Ovary (tissue), 9 donors: ENCODE results near the gene ESAM. TPM values are rescaled to one million over a fixed set of nuclear protein-coding genes. Genes with fewer than 3 reads are reported as not detected.
"Not testable (repeated sequence)": the region's sequence is repeated elsewhere in the genome, so short reads cannot be mapped to it uniquely, and the experiment has no call there.

Experiments
- DNase-seq, 5 donors: peaks; one replicate each; pipeline ENCODE4 v3.0.0-alpha.2; 2019 to 2020
- H3K27ac ChIP-seq, 2 donors: fragments of 200-600 bp; one replicate each; pipeline versions ENCODE4 v1.5.1 to v1.8.0; 2019 to 2022
- H3K27me3 ChIP-seq: fragments of 200-600 bp; one replicate; pipeline ENCODE4 v1.8.0; 2022
- H3K36me3 ChIP-seq: fragments of 200-600 bp; sonication (generic); one replicate; pipeline ENCODE4 v1.5.1; 2019
- H3K4me1 ChIP-seq: one replicate; pipeline ENCODE4 v1.8.1; 2013; ENCODE audit warnings: mild to moderate bottlenecking, moderate library complexity; ENCODE audit not compliant: insufficient read depth
- H3K4me3 ChIP-seq: fragments of 200-600 bp; sonication (generic); one replicate; pipeline ENCODE4 v1.5.1; 2017
- H3K9me3 ChIP-seq, 2 donors: fragments of 200-600 bp in 1 of 2; sonication (generic) in 1 of 2; one replicate each; pipeline versions ENCODE4 v1.5.1 to v1.8.1; 2013 to 2019; ENCODE audit warnings: mild to moderate bottlenecking in 1 of 2, moderate library complexity in 1 of 2
- CTCF ChIP-seq, 3 donors: fragments of 450-650 bp in 2 of 3; fragments of 200-600 bp in 1 of 3; IDR thresholded peaks; one replicate each; pipeline versions ENCODE4 v1.5.1 to v1.8.0; 2016 to 2022; ENCODE audit warnings: antibody characterized with exemption in 3 of 3, mild to moderate bottlenecking in 1 of 3
- EP300 ChIP-seq: sonication (generic); formaldehyde crosslinking; IDR thresholded peaks from one replicate; pipeline ENCODE4 v1.6.1; 2017; ENCODE audit warnings: antibody characterized with exemption
- POLR2A ChIP-seq: fragments of 450-650 bp; IDR thresholded peaks from one replicate; pipeline ENCODE4 v1.6.1; 2017; ENCODE audit warnings: antibody characterized with exemption, mild to moderate bottlenecking, moderate library complexity
- WGBS, 3 donors: extraction: QIAGEN DNeasy Blood & Tissue Kit in 1 of 3; methylation state at CpG; one replicate each; pipeline versions ENCODE4 v1.1.5 to v1.1.7; 2013 to 2017; 5-methylcytosine and 5-hydroxymethylcytosine counted together
- intact Hi-C, 4 donors: fragments of 100-400 bp; cut with DNase I; formaldehyde crosslinking; loops; one replicate each; pipeline versions ENCODE4 v1.11.0 to v1.15.1; 2022 to 2023
- polyA plus RNA-seq, 2 donors: library from polyadenylated mRNA; stranded (reverse); fragments of 200-250 nt in 1 of 2; fragments of 350-450 nt in 1 of 2; fragmentation: Illumina TruSeq in 1 of 2; extraction: RNeasy Lipid Tissue Mini Kit (QIAGEN cat#74804) in 1 of 2; gene quantifications; one replicate each; pipeline ENCODE4 v1.2.3, GENCODE V29; 2013 to 2014
- total RNA-seq, 7 donors: library from RNA; depleted of rRNA in 2 of 7; stranded (reverse); fragments of >200 nt in 2 of 7; fragmentation: NEBNext Ultra II Directional in 3 of 7; extraction: Animal tissue kit (Norgen Biotek cat#: 25700) in 3 of 7; gene quantifications; one replicate each; pipeline versions ENCODE4 v1.1.0 to v1.2.4, GENCODE V29; 2016 to 2023
- donor health status: DM: no; HTN: no; CAD: no; lungs with moderate emphysema.
- donor health status: DM: no; HTN: no; CAD: no.
- donor health status: Bipolar disorder and iron deficiency.
- donor health status: DM: yes; HTN: yes; CAD: no.
- donor health status: DM: no; HTN: no; CAD: no.
- donor health status: DM: yes; HTN: yes; CAD: no.

Gene ESAM
- total and polyA plus RNA-seq, 9 donors: 7.3 to 46.6 (median 11.2) TPM

DNA sequence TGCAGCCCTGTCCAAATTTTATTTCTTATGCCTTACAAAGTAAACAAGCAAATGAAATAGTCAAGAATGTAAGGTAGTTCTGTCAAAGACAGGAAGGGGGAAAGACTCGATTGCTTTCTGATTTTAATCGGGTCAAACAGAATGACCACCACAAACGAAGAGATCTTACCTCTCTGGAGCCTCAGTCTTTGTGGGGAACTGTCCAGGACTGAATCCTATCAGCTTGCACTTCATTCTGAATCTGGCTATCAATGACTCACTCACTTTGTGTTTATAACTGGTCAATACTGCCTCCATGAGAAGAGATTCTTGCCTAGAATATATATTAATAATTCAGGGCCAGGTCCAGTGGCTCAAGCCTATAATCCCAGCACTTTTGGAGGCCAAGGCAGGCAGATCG, 20.9 kb upstream of the ESAM start:
- DNase-seq: no peak
- H3K4me1 ChIP-seq: no peaks in the 10 kb centered on the region
- no peaks in the 10 kb centered on the region for H3K27me3 ChIP-seq
- intact Hi-C loops: no loop called here
- no peaks in the 10 kb centered on the region for H3K36me3 ChIP-seq
- H3K27ac ChIP-seq: no peak overlapping the region
- no peak for TF ChIP-seq CTCF (IDR thresholded peaks at IDR 0.05)
- no peak for TF ChIP-seq EP300
- TF ChIP-seq POLR2A: no peak
- no peaks in the 10 kb centered on the region for H3K9me3 ChIP-seq
- 89 to 96% (median 92%) methylated on average over 4 of the region's 4 CpGs for WGBS, 3 donors
- no peak overlapping the region for H3K4me3 ChIP-seq

DNA sequence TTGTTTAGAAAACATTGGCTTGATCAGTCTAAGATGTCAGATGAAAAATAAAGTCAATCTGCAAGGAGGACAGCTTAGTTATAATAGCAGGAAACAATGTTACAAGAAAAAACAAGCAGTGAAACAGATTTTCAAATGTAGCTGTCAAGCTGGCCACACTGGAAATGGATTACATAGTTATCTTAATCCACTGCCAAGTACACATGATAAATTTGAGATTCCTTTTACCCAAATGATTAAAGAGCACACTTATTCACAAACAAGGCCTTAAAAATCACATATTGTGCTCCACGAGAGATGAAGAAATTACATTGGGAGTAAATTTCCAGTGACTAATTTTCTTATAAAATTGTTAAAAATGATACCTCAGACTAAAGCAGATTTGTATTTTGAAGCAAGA, 17.5 kb upstream of the ESAM start:
- WGBS, 3 donors: 41 to 56% (median 56%) methylated on average over 1 of the region's 1 CpG
- intact Hi-C loops: no loop called here
- Histone ChIP-seq H3K36me3 (no peaks in the 10 kb centered on the region), H3K4me1 (no peaks in the 10 kb centered on the region), H3K4me3 (no peak overlapping the region), H3K9me3 (no peaks in the 10 kb centered on the region), H3K27me3 (no peaks in the 10 kb centered on the region), H3K27ac (no peak overlapping the region)
- no peak for DNase-seq
- no peak for TF ChIP-seq EP300
- TF ChIP-seq CTCF (IDR thresholded peaks at IDR 0.05): no peak
- TF ChIP-seq POLR2A: no peak

DNA sequence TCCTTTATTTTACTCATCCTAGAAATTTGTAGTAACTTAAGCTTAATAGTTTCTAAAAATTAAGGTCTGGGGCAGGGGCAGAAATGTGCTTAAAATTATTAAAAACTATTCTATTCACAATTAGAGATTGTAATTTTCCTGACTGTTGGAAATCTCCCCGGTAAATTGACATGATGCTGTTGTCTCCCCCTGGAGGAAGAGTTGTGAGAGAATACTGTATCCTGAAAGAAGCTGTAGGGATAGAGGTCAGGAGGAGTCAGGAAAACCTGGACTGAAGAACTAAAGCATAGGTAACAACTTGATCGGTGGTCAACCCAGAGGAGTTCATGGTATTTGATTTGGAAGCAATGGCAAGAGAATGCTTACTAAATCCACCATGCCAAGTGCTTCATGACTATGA, 16.2 kb upstream of the ESAM start:
- no peaks in the 10 kb centered on the region for H3K9me3 ChIP-seq
- no peak overlapping the region for H3K4me3 ChIP-seq
- WGBS, 3 donors: 87 to 95% (median 90%) methylated on average over 2 of the region's 2 CpGs

GRCh38 chr11:124776865-124777645, 15.0 kb upstream of the ESAM start:
- DNase-seq: no peak
- WGBS, 3 donors: 87 to 91% (median 89%) methylated on average over 7 of the region's 7 CpGs
- H3K36me3 ChIP-seq: no peaks in the 10 kb centered on the region
- no peaks in the 10 kb centered on the region for H3K27me3 ChIP-seq
- no peak overlapping the region for H3K4me3 ChIP-seq
- no peak overlapping the region for H3K27ac ChIP-seq
- TF ChIP-seq EP300 (no peak), CTCF (IDR thresholded peaks at IDR 0.05) (no peak), POLR2A (no peak)
- intact Hi-C loops: no loop called here
- H3K4me1 ChIP-seq: no peaks in the 10 kb centered on the region
- no peaks in the 10 kb centered on the region for H3K9me3 ChIP-seq

More for the DNA sequence above, 16.2 kb upstream of the ESAM start:
- H3K4me1 ChIP-seq: no peaks in the 10 kb centered on the region
- TF ChIP-seq POLR2A (no peak), EP300 (no peak), CTCF (IDR thresholded peaks at IDR 0.05) (no peak)
- H3K27ac ChIP-seq: no peak overlapping the region
- H3K27me3 ChIP-seq: no peaks in the 10 kb centered on the region
- intact Hi-C loops: no loop called here
- no peak for DNase-seq
- no peaks in the 10 kb centered on the region for H3K36me3 ChIP-seq

GRCh38 chr11:124770959-124771358, 8.9 kb upstream of the ESAM start:
- H3K4me1 ChIP-seq, DNase-seq, intact Hi-C loops, H3K27me3 ChIP-seq, H3K9me3 ChIP-seq, H3K27ac ChIP-seq, H3K36me3 ChIP-seq, H3K4me3 ChIP-seq: not testable (repeated sequence)
- 95 to 97% (median 95%) methylated on average over 6 of the region's 6 CpGs for WGBS, 3 donors
